OCI-LY7 (cell line): ENCODE data around the gene TNC.

Experiments used
- CTCF ChIP-seq: fragments of 200-600 bp; sonication (generic); conservative IDR thresholded peaks from 2 replicates; pipeline ENCODE4 v1.5.1; 2014; ENCODE audit warnings: mild to moderate bottlenecking, antibody characterized with exemption, low read length, moderate library complexity, mixed read lengths
- EZH2phosphoT487 ChIP-seq: fragments of 200-600 bp; sonication (generic); IDR thresholded peaks from 2 replicates; pipeline ENCODE4 v1.6.1; 2018; ENCODE audit warnings: low read depth, borderline replicate concordance, mild to moderate bottlenecking, mixed run types, antibody characterized with exemption, low read length, moderate library complexity, mixed read lengths

GRCh38 chr9:115079156-115079555 is 38.8 kb downstream of the TNC start:
- TF ChIP-seq CTCF (no peak), EZH2phosphoT487 (no peak)
